GM19452 (cell line): ENCODE data around the gene IQGAP3.

Experiments
- ATAC-seq: cut with Tn5 transposase; IDR thresholded peaks from one replicate; pipeline ENCODE4 v1.9.1; 2021; ENCODE audit not compliant: unreplicated experiment

Gene IQGAP3

DNA sequence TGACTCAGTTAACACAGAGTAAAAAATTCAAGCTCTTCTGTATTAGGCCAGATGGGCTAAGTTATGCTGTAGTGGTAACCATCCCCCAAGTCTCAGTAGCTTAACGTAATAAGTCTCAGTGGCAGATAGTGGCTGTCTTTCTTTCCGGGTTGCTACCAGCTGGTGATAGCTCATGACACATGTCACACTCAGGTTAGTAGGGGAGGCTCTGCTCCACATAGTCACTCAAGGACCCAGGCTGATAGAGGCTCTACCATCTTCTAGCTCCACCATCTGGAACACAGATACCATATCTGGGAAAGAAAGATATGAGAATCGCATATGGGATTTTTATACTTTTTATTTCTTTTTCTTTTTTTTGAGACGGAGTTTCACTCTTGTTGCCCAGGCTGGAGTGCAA lies 55.5 kb downstream of the IQGAP3 start:
- no peak for ATAC-seq

DNA sequence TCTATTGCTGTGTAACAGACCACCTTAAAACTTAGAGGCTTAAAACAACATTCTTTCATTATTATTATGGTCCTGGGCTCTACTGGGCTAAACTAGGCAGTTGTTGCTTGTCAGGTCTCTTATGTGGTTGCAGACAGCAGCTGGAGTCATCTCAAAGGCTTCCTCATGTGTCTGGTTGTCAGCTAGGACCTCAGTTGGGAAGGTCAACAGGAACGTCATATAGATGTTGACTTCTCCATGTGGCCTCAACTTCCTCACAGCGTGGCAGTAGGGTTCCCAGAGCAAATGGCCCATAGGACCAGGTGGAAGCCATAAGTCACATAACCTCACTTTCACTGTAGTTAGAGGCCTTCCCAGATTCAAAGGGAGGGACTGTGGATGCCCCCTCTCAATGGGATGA lies 56.4 kb downstream of the IQGAP3 start:
- no peak for ATAC-seq

DNA sequence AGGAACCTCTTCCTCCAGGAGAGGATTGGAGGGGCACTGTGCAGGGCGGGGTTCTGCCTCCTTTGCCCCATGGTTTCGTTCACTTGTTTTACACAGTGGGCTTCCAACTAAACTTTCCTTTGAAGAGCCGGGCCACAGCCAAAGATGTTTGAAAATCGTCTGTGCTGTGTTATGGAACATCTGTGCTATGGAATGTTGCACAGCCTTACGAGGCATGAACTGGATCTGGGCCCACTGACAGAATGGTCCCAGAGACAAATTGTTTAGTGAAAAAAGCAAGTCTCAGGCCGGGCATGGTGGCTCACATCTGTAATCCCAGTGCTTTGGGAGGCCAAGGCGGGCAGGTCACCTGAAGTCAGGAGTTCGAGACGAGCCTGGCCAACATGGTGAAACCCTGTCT lies 59.2 kb downstream of the IQGAP3 start:
- ATAC-seq: no peak

GRCh38 chr1:156511644-156512043 lies 60.7 kb downstream of the IQGAP3 start:
- ATAC-seq: no peak

DNA sequence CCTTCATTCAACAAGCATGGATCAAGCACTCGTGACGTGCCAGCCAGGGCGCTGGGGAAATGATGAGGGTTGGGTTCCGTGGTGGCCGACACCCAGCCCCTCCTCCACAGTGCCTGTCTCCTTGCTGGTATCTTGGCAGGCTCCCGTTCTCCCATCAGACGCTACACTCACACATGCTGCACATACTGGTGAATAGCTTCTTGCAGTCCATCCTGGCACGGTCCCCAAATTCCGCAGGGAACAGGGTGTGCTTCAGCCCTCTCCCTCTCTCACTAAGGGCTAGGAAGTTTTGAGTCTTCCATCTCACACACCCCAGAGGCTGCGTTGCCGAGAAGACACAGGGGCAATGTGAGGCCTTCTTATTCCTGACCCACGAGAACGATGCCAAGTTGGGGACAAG lies 61.7 kb downstream of the IQGAP3 start:
- no peak for ATAC-seq

DNA sequence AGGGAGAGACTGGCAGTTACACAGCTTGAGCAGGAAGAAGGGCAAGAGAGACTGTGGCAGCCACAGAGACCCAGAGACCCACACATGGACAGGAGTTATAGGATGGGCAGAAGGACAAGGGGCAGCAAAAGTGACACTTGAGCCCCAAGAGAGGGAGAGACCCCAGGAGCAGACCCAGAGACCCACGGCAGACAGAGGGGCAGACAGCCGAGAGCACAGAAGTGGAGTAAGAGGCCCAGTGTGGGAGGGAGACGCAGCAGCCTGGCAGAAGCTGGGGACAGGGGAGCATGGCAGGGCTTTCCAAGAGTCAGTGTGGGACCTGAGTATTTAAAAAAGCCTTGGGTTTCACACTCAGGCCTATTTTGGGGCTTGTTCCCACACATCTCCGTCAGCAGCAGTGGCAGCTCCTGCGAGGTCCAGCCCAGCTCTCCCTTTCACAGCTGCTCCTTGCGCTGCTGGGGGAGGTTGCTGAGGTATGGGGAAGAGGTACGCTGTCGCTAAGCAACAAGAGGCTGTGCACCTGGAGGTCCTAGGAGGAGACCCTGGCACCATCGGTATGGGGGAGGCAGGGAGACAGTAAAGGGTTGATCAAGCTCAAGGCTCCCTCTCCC lies 62.8 kb downstream of the IQGAP3 start:
- no peak for ATAC-seq

DNA sequence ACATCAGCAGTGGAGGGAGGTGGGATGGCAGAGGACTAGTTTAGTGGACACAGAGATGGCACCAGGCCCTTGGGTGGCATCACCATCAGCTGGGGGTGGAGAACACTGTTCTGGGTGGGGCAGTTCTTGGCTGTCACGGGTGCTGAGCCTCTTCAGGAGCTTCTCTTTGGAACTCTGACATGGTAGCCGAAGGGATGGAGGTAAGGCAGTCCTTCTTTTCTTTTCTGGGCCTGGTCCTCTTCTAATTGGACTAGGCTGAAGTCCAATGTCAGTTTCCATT lies 63.5 kb downstream of the IQGAP3 start:
- no peak for ATAC-seq

DNA sequence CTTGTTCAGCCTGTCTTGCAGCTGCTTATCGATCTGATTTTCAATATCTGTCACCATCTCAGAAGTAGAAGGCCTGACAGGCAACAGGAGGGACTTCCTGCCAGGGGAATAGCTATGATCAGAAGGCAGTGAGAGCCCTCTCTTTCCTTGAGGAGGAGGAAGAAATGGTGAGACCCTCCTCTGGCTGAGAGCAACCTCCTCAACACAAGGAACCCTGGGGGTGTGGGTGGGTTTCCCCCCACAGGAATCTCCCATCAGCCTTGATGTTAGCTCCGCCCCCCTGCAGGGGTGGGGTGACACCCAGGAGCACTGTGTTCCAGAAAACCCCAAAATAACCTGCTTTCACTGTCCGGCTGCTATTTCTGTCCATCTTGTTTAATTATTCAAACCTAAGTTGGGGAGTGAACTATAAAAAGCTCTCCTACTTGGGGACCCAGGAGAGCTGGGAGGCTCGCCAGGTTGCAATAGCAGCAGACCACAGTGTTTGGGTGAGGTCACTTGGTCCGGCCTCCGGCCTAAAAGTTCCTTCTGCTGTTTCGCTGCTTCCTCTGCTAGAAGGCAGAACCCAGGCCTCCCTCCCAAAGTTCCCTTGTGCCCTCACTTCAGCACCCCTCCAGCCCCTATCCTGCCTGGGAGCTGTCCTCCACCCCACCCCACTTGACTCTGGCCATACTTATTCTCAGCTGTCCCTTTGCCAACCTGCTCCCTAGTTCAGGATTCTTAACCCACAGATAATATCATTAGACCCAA lies 64.0 kb downstream of the IQGAP3 start:
- no peak for ATAC-seq

GRCh38 chr1:156506450-156506849 lies 65.9 kb downstream of the IQGAP3 start:
- no peak for ATAC-seq

DNA sequence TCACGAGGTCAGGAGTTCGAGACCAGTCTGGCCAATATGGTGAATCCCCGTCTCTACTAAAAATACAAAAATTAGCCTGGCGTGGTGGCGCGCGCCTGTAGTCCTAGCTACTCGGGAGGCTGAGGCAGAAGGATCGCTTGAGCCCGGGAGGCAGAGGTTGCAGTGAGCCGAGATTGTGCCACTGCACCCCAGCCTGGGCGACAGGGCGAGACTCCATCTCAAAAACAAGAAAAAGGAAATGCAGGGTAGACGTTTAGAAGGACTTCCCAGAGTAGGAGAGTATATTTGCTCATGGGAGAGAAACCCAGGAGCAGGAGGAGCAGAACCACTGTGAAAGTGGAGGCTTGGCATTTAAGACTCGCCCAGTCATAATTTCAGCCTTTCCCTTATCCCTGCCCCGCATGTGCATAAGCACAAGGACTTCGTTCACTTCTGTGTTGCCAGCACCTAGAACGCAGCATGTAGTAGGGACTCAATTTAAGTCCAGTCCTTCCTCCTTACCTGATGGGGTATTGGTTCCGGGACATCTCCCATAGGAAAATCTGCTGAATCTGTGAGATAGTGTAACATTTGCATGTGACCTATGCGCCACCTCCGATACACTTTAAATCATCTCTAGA lies 66.6 kb downstream of the IQGAP3 start:
- no peak for ATAC-seq

- peak; percentile 36 for ATAC-seq
Measured at GRCh38 chr1:156504821-156505678, 67.3 kb downstream of the IQGAP3 start.

GRCh38 chr1:156504438-156504813 lies 67.9 kb downstream of the IQGAP3 start:
- no peak for ATAC-seq

GRCh38 chr1:156503698-156504437 lies 68.5 kb downstream of the IQGAP3 start:
- ATAC-seq: no peak

DNA sequence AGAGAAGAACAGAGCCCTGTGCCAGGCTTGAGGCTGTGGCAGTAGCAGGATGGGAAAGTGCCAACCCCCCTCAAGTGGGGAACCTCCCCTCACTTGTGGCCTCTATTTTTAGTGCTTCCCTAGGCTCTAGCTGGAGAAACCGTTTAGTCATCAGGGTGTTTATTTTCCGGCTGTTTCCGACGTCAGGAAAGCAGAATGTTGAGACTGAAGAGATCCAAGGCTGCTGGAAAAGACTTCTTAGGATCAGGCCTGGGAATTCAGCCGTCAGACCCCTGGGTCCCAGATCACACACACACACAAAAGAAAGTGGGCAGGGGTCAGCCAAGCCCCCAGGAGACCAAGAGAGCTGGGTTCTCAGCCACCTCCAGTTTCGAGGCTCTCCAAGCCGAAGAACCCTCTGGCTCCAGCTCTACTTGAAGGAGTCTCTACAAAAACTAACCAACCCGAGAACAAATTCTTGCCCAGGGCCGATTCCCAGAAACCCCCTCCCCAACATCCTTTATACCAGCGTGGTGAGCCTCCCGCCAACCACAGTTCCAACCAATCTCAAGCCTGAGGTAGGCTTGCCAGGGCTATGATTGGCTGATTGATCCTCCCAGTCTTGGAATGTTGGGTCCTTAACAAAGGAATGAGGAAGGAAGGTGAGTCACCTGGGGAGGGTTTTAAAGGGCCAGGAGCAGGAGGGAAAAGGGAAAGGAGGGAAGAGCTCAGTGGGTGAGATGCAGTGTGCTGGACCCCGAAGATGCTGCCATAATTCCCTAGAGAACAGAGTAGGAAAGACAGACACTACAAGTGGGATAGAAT lies 69.3 kb downstream of the IQGAP3 start:
- no peak for ATAC-seq

GRCh38 chr1:156502391-156502893 lies 69.9 kb downstream of the IQGAP3 start:
- ATAC-seq: no peak

GRCh38 chr1:156500793-156501506 lies 71.4 kb downstream of the IQGAP3 start:
- peak; percentile 52 for ATAC-seq

DNA sequence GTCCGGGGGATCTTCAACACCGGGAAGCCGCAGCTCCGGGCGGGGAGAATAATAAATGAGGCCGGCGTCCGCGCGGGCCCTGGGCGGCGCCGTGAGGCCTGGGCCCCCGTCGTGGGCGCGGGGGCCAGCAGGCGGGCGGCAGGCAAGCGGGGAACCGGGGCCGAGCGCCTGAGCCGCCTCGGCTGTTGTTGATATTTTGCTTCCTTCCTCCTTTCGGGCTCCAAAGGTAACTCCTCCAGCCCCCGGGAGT lies 71.9 kb downstream of the IQGAP3 start, which contains the start of gene MEF2D:
Gene MEF2D, minus strand, starts transcription at position 233 of the 250 bp plus-strand sequence. CDS start 17,483 bp downstream, outside the sequence.
- no peak for ATAC-seq

DNA sequence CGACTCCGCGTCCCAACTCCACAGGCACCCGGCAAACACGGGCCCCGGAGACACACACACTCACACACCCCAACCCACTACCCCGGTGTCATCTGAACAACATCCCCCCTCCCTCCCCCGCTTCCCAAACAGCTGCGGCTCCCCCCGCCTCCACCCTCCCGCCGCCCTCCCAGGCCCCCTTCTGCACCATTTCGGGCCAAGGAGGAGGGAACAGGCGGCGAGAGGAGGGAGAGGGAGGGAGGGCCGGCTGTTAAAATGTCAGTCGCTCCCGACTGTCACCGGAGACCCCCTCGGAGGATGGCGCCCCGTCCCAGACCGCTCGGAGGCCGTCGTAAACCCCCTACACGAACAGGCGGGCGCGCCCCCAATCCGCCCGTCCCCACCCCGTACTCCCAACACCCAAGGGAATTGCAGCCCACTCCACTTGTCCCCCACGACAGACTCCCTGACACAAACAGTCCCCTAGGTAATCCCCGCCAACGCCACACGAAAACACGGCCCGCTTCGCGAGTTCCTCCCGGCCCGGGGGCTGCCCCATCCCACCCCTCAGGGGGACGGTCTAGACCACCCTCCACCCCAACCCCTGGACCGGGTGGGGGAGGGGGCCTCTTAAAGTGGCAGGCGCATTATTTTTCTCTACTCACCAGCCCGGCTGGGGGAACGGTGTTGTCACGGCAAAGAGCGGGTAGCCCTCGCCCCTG lies 72.4 kb downstream of the IQGAP3 start:
- no peak for ATAC-seq
